Brain microvascular endothelial cell (primary cell): Measurements from ENCODE around the gene ITPR2.

ENCODE experiments used
- DNase-seq: peaks from one replicate; pipeline ENCODE4 v3.0.0-alpha.2; 2020
- H3K27ac ChIP-seq: fragments of 250-450 bp; sonication (Bioruptor Pico); 2 replicates; pipeline ENCODE4 v1.5.1; 2020; ENCODE audit warnings: mild to moderate bottlenecking, moderate library complexity
- H3K27me3 ChIP-seq: fragments of 250-450 bp; sonication (Bioruptor Pico); replicated peaks from 2 replicates; pipeline ENCODE4 v1.5.1; 2020; ENCODE audit warnings: mild to moderate bottlenecking
- H3K36me3 ChIP-seq: fragments of 250-450 bp; sonication (Bioruptor Pico); replicated peaks from 2 replicates; pipeline ENCODE4 v1.5.1; 2020; ENCODE audit warnings: mild to moderate bottlenecking
- H3K4me3 ChIP-seq: 2 replicates; pipeline ENCODE4 v1.5.1; 2011; ENCODE audit warnings: low read depth, mild to moderate bottlenecking, control low read depth, low read length, moderate library complexity
- CTCF ChIP-seq: IDR thresholded peaks from 2 replicates; pipeline ENCODE4 v1.5.1; 2011; ENCODE audit warnings: low read depth, mild to moderate bottlenecking, moderate library complexity, low read length, control low read depth, inconsistent platforms; ENCODE audit errors: missing control alignments
- in situ Hi-C: cut with HindIII; loops from 2 replicates; pipeline ENCODE4 v1.10.0; 2017; ENCODE audit warnings: low sequenced_read_pairs, low pct_ligation_motif_present

Gene ITPR2

GRCh38 chr12:26533211-26533610 is 299.8 kb downstream of the ITPR2 start:
- DNase-seq: no peak
- Histone ChIP-seq H3K4me3 (no peak overlapping the region), H3K27me3 (no peaks in the 10 kb centered on the region), H3K36me3 (no peaks in the 10 kb centered on the region), H3K27ac (no peak overlapping the region)
- TF ChIP-seq CTCF: no peak
- in situ Hi-C loops: no loop called here

- no peaks in the 10 kb centered on the region for H3K36me3 ChIP-seq
- H3K27me3 ChIP-seq: no peaks in the 10 kb centered on the region
- H3K27ac ChIP-seq: no peak overlapping the region
- TF ChIP-seq CTCF: no peak
- in situ Hi-C loops: no loop called here
- no peak for DNase-seq
- H3K4me3 ChIP-seq: no peak overlapping the region
These were observed 302.5 kb downstream of the ITPR2 start for GRCh38 chr12:26530461-26530860.

- in situ Hi-C loops: no loop called here
- H3K36me3 ChIP-seq: no peaks in the 10 kb centered on the region
These were observed 304.1 kb downstream of the ITPR2 start for GRCh38 chr12:26528943-26529342.

GRCh38 chr12:26527682-26528081 is 305.3 kb downstream of the ITPR2 start:
- H3K27ac ChIP-seq: no peak overlapping the region
- no peaks in the 10 kb centered on the region for H3K36me3 ChIP-seq
- no peak for TF ChIP-seq CTCF
- no peak overlapping the region for H3K4me3 ChIP-seq
- H3K27me3 ChIP-seq: no peaks in the 10 kb centered on the region
- in situ Hi-C loops: no loop called here
- DNase-seq: no peak

More at GRCh38 chr12:26528943-26529342, 304.1 kb downstream of the ITPR2 start:
- no peak overlapping the region for H3K4me3 ChIP-seq
- no peak for TF ChIP-seq CTCF
- no peak for DNase-seq
- no peak overlapping the region for H3K27ac ChIP-seq
- H3K27me3 ChIP-seq: no peaks in the 10 kb centered on the region

- in situ Hi-C loops: no loop called here
- H3K4me3 ChIP-seq: no peak overlapping the region
- no peaks in the 10 kb centered on the region for H3K36me3 ChIP-seq
- H3K27me3 ChIP-seq: no peaks in the 10 kb centered on the region
- TF ChIP-seq CTCF: peak; percentile 66
- H3K27ac ChIP-seq: no peak overlapping the region
- DNase-seq: peak; percentile 44
These were observed 308.0 kb downstream of the ITPR2 start for GRCh38 chr12:26524862-26525465.

GRCh38 chr12:26523708-26524150 is 309.3 kb downstream of the ITPR2 start:
- in situ Hi-C loops: no loop called here
- no peak for TF ChIP-seq CTCF
- no peaks in the 10 kb centered on the region for H3K27me3 ChIP-seq
- H3K27ac ChIP-seq: no peak overlapping the region
- H3K4me3 ChIP-seq: no peak overlapping the region
- no peaks in the 10 kb centered on the region for H3K36me3 ChIP-seq
- DNase-seq: peak; percentile 67
